T-helper 1 cell treated with Interleukin-12 subunit alpha and Interleukin-12 subunit beta and Interleukin-4 antibody, amounts not matched to agents 30 μg/mL and 1 μg/mL, for 36 hours (primary cell): Measurements from ENCODE around the gene HYDIN.
"Not testable (repeated sequence)": the region's sequence is repeated elsewhere in the genome, so short reads cannot be mapped to it uniquely, and the experiment has no call there.

Experiments used
- H3K27ac Mint-ChIP-seq: one replicate; pipeline ENCODE4 v1.8.0; 2021; ENCODE audit warnings: mild to moderate bottlenecking, mixed read lengths
- H3K27me3 Mint-ChIP-seq: one replicate; pipeline ENCODE4 v1.8.0; 2021; ENCODE audit warnings: low read depth, mixed read lengths
- H3K36me3 Mint-ChIP-seq: one replicate; pipeline ENCODE4 v1.8.0; 2021; ENCODE audit warnings: low read depth, mixed read lengths
- H3K4me1 Mint-ChIP-seq: one replicate; pipeline ENCODE4 v1.8.0; 2021; ENCODE audit warnings: low read depth, mixed read lengths
- H3K4me3 Mint-ChIP-seq: one replicate; pipeline ENCODE4 v1.8.0; 2021; ENCODE audit warnings: mild to moderate bottlenecking, moderate library complexity, mixed read lengths
- H3K9me3 Mint-ChIP-seq: one replicate; pipeline ENCODE4 v1.8.0; 2021; ENCODE audit warnings: mixed read lengths

HYDIN gene

DNA sequence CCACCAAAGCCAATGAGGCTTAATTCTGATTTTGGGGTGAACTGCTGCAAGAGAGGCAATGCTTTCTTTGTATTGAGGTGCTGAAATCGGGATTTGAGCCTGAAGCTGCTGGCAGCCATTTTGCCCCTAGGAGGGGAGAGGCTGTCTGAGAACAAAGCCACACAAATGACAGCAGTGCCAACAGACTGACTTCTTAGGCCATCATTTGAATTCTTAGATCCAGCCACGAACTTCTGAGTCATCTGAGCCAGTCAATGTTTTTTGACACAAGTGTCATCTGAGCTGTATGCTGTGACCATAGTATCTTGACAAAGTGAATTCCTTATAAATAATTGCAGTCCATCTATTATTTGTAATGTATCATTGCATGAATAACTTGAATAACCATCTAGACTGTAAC is 29.0 kb downstream of the HYDIN start:
- no peaks in the 10 kb centered on the region for H3K36me3 Mint-ChIP-seq
- H3K4me1 Mint-ChIP-seq: no peaks in the 10 kb centered on the region
- H3K27ac Mint-ChIP-seq: no peak overlapping the region
- H3K27me3 Mint-ChIP-seq: no peaks in the 10 kb centered on the region
- H3K4me3 Mint-ChIP-seq: no peak overlapping the region
- peaks cover 10% of the 10 kb centered on the region for H3K9me3 Mint-ChIP-seq

DNA sequence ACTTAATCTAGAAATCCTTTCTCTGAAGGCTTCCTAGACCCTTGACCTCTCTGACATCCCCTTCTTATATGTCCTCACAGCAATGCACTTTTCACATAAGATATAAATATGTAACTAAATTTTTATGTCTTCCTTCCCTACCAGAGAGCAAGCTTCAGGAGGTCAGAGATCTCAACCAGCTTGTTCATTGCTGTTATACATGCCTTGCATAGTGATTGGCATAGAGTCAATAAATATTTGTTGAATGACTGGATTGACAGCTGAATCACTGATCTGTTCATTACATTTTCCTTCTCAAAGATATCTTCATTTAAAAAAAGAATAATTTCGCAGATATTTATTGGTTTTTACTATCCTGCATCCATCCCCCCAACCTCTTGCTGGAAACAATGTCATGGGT is 29.5 kb downstream of the HYDIN start:
- H3K36me3 Mint-ChIP-seq: no peaks in the 10 kb centered on the region
- peaks cover 8% of the 10 kb centered on the region for H3K9me3 Mint-ChIP-seq
- H3K4me1 Mint-ChIP-seq: no peaks in the 10 kb centered on the region
- no peak overlapping the region for H3K27ac Mint-ChIP-seq
- no peak overlapping the region for H3K4me3 Mint-ChIP-seq
- H3K27me3 Mint-ChIP-seq: no peaks in the 10 kb centered on the region

GRCh38 chr16:71198408-71198807 is 32.1 kb downstream of the HYDIN start:
- Mint-ChIP-seq H3K4me1 (no peaks in the 10 kb centered on the region), H3K27me3 (no peaks in the 10 kb centered on the region), H3K9me3 (peaks cover 8% of the 10 kb centered on the region)

GRCh38 chr16:71192387-71192786 is 38.1 kb downstream of the HYDIN start:
- no peak overlapping the region for H3K27ac Mint-ChIP-seq
- no peak overlapping the region for H3K4me3 Mint-ChIP-seq
- H3K4me1 Mint-ChIP-seq: no peaks in the 10 kb centered on the region
- H3K36me3 Mint-ChIP-seq: no peaks in the 10 kb centered on the region
- H3K27me3 Mint-ChIP-seq: peaks cover 3% of the 10 kb centered on the region
- no peaks in the 10 kb centered on the region for H3K9me3 Mint-ChIP-seq

More at GRCh38 chr16:71198408-71198807, 32.1 kb downstream of the HYDIN start:
- Mint-ChIP-seq H3K27ac (no peak overlapping the region), H3K36me3 (no peaks in the 10 kb centered on the region), H3K4me3 (no peak overlapping the region)

DNA sequence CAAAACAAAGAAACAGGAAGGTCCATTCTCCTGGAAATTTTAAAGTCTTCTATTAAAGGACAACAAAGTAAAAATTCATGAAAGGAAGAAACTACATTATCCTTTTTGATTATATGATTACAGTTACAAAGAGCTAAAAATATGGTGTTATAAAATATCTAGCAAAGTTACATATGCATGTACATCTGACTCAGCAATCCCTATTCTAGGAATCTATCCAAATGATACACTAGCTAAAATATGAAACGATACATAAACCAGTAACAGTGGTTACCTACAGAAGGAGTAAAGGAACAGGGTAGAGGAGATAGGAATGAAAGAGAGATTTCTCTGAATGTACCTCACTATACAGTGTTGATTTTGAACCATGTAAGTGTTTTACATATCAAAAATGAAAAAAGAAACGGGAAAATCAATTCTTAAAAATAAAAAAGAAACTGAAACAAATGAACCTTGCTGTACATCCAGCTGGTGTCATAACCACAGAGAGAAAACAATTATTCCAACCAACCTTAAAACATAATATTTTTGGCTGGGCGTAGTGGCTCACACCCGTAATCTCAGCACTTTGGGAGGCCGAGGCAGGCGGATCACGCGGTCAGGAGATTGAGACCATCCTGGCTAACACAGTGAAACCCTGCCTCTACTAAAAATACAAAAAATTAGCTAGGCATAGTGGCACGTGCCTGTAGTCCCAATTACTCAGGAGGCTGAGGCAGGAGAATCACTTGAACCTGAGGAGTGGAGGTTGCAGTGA is 41.4 kb downstream of the HYDIN start:
- Mint-ChIP-seq H3K4me3 (no peak overlapping the region), H3K9me3 (no peaks in the 10 kb centered on the region), H3K36me3 (no peaks in the 10 kb centered on the region), H3K4me1 (no peaks in the 10 kb centered on the region), H3K27ac (no peak overlapping the region), H3K27me3 (peaks cover 3% of the 10 kb centered on the region)

DNA sequence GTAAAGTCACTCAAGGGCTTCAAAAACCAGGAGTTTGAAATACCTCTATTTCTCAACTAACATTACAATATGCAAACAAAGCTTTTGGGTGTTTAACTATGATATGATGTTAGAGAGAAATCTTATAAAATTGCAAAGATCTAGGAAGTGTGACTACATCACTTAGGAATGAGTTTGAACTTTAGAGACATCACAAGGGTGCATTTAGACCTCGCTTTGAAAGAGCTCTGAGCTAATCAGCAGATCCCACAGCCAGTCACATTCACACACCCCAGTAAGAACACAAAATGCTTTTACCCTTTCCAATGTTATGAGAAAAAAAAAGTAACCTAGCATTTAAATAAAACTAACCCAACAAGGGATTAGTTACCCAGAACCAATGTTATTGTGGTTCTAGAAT is 45.2 kb downstream of the HYDIN start:
- H3K27ac Mint-ChIP-seq: no peak overlapping the region
- H3K27me3 Mint-ChIP-seq: peaks cover 13% of the 10 kb centered on the region
- H3K36me3 Mint-ChIP-seq: no peaks in the 10 kb centered on the region
- H3K9me3 Mint-ChIP-seq: peaks cover 4% of the 10 kb centered on the region
- H3K4me1 Mint-ChIP-seq: no peaks in the 10 kb centered on the region
- H3K4me3 Mint-ChIP-seq: no peak overlapping the region

DNA sequence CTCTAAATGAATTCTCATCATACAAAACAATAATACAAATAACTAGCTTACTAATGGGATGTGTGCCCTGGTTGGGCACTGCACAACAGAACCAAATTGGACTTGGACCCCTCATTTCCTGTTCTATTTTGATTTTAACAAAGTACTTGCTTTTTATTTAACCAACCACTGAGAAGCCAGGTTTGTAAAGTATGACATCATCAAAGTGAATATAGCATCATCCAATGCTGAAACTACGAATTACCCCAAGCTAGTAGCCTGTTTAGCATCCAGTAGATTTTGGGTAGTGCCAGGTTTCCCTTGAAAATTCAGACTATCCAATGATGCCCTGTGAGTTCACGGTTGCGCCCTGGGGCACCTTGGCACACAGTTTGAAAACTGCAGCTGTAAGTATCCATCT is 51.0 kb downstream of the HYDIN start:
- Mint-ChIP-seq H3K4me1 (no peaks in the 10 kb centered on the region), H3K27ac (no peak overlapping the region), H3K36me3 (no peaks in the 10 kb centered on the region), H3K4me3 (no peak overlapping the region), H3K9me3 (peaks cover 4% of the 10 kb centered on the region), H3K27me3 (peaks cover 13% of the 10 kb centered on the region)

GRCh38 chr16:71172481-71173207 is 57.9 kb downstream of the HYDIN start:
- H3K4me1 Mint-ChIP-seq: no peaks in the 10 kb centered on the region
- H3K9me3 Mint-ChIP-seq: no peaks in the 10 kb centered on the region
- H3K4me3 Mint-ChIP-seq: no peak overlapping the region
- no peak overlapping the region for H3K27ac Mint-ChIP-seq
- H3K36me3 Mint-ChIP-seq: no peaks in the 10 kb centered on the region
- no peaks in the 10 kb centered on the region for H3K27me3 Mint-ChIP-seq

GRCh38 chr16:71161007-71161406 is 69.5 kb downstream of the HYDIN start:
- not testable (repeated sequence) for H3K4me1 Mint-ChIP-seq, H3K27ac Mint-ChIP-seq, H3K27me3 Mint-ChIP-seq, H3K4me3 Mint-ChIP-seq, H3K9me3 Mint-ChIP-seq, H3K36me3 Mint-ChIP-seq

GRCh38 chr16:71157278-71157677 is 73.2 kb downstream of the HYDIN start:
- H3K36me3 Mint-ChIP-seq, H3K4me1 Mint-ChIP-seq, H3K4me3 Mint-ChIP-seq, H3K27ac Mint-ChIP-seq, H3K9me3 Mint-ChIP-seq, H3K27me3 Mint-ChIP-seq: not testable (repeated sequence)

GRCh38 chr16:71153329-71153728 is 77.2 kb downstream of the HYDIN start:
- not testable (repeated sequence) for H3K4me3 Mint-ChIP-seq, H3K36me3 Mint-ChIP-seq, H3K9me3 Mint-ChIP-seq, H3K27me3 Mint-ChIP-seq, H3K27ac Mint-ChIP-seq, H3K4me1 Mint-ChIP-seq

- not testable (repeated sequence) for H3K27ac Mint-ChIP-seq, H3K4me1 Mint-ChIP-seq, H3K36me3 Mint-ChIP-seq, H3K9me3 Mint-ChIP-seq, H3K4me3 Mint-ChIP-seq, H3K27me3 Mint-ChIP-seq
These were observed 78.9 kb downstream of the HYDIN start for GRCh38 chr16:71151654-71152053.

- not testable (repeated sequence) for H3K36me3 Mint-ChIP-seq, H3K27me3 Mint-ChIP-seq, H3K9me3 Mint-ChIP-seq
These were observed 87.3 kb downstream of the HYDIN start for GRCh38 chr16:71143246-71143645.

DNA sequence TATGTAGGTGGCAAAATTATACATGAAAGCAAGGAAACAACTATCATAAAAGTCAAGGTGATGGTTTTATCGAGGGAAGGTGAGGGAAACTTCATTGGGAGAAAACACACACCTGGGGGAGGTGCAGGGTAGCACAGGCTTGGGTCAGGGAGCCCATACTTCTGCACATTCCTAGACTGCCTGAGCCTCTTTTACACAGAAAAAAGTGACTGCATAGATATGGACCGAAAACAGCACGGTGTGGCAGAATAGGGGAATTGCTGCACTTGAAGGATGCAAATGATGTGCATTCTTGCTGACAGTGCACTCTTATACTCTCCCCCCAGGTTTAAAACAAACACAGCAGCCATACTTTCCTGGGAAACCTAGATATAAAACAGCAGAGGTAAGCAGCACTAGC is 120.0 kb downstream of the HYDIN start:
- H3K27me3 Mint-ChIP-seq, H3K4me3 Mint-ChIP-seq, H3K27ac Mint-ChIP-seq, H3K4me1 Mint-ChIP-seq, H3K9me3 Mint-ChIP-seq, H3K36me3 Mint-ChIP-seq: not testable (repeated sequence)

More at GRCh38 chr16:71143246-71143645, 87.3 kb downstream of the HYDIN start:
- H3K27ac Mint-ChIP-seq, H3K4me3 Mint-ChIP-seq, H3K4me1 Mint-ChIP-seq: not testable (repeated sequence)

GRCh38 chr16:71109656-71110208 is 120.8 kb downstream of the HYDIN start:
- not testable (repeated sequence) for H3K27ac Mint-ChIP-seq, H3K9me3 Mint-ChIP-seq, H3K36me3 Mint-ChIP-seq

More at GRCh38 chr16:71109656-71110208, 120.8 kb downstream of the HYDIN start:
- not testable (repeated sequence) for H3K4me3 Mint-ChIP-seq, H3K27me3 Mint-ChIP-seq, H3K4me1 Mint-ChIP-seq
